ENCODE results near the gene YLPM1.

YLPM1 gene

DNA sequence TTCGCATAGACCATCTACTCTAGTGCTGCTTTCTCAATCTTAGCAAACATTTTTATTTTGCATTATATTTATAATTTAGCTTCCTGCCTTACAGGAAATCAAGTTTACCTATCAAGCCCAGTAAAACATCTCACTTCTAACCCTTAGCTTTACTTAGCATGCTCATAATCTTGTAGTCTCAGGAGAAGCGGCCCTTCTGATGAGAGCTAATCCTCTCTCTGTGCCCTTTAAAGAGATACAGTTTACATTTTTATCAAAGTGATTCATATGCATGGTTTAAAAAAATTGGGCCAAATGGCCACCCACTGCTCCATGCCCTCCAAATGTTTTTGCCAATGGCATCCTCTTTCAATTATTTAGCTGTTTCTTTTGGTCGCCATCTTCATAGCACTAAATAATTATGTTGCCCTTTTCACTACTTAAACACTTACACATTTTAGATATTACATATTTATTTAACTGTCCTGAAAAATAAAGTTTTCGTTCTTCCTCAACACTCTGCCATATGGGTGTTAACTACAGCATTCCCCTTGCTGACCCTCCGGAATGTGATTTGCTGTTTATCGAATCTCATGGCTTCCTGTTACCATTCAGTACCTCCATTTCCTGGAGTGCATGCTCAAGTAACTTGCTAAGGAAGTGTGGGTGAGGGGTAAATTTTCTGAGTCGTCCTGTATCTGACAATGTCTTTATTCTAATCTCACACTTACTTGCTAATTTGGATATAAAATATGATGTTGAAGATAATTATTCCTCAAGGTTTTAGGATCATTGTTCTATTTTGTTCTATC, 29.3 kb downstream of the YLPM1 start:
- DNase-seq = no peak

DNA sequence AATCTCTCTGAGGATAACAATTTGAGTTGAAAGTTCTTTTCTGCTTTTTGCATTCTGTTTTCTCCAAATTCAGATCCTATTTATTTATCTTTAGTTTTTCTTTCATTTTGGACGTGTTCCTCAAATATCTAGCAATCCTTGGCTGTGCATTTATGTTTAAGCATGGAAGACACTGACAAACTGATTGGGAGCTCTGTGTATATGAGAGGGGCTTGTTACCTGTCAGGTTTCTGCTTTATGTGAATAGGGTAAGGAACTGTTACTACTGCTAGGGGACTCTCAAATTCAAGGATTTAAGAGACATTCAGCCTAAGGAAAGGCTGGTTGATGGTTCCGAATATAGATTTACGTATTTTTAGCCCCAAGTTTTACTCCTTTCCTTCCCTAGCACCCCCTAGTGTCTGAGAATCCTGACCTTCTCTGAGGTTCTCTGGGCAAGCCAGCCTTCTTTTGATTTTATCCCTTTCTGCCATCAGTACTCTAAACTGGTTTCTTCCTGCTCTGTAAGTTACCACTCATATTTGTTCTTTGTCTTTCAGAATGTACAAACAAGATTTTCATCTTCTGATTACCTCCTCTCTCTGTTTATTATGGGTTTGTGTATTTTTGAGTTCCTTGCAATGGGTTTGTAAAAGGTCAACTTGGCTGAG, 30.5 kb downstream of the YLPM1 start:
- no peak for DNase-seq

DNA sequence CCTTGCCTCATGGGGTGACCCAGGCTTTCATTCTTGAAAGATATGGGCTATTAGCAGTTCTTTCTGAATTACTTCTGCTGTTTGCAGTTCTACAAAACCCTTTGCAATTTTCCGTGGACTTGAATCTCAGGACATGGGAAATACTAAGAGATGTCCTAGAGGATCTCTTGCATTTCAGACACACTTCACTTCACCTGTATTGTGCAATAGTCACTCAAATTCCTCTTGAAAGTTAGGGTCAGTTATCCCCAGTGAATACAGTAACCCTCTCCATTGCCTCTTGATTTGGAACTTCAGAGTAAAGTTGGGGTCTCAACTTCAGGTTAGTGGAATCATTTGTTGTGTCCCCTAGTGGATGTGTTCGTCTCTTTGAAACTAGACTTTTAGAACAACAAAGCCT, 31.8 kb downstream of the YLPM1 start:
- DNase-seq = no peak

DNA sequence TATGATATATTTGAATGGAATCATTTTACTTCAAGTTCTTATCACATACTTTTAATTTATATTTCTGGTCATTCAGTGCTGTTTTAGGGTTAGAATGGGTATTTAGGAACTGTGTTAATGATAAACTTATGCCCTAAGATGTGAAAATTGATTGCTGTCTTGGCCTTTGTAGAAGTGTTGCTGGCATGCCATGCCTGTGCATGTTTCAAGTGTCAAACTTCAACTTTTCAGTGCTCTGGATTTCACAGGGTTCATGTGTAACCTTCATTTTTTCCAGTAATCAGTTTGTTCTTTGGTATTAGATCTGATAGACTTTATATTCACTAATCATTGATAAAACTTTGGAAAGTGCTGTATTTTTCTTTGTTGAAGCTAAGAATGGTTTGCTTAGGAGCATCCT, 36.6 kb downstream of the YLPM1 start:
- no peak for DNase-seq

DNA sequence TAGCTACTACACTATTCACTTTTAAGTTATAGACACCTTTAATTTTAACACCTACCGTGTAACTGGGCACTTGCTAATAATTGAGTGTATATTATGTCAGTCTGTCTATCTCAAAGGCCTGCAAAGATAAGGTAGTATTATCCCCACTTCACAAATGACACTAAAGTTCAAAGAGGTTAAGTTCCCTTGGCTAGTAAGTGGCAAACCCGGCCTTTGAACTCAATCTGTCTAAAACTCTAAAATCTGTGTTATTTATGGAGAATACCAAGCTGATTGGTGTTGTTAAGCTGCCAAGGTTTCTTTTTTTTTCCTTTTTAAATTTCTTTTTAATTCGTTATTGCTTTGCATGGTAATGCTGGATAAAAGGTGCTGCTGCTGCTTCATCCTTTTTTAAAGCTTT, 37.7 kb downstream of the YLPM1 start:
- DNase-seq = no peak

DNA sequence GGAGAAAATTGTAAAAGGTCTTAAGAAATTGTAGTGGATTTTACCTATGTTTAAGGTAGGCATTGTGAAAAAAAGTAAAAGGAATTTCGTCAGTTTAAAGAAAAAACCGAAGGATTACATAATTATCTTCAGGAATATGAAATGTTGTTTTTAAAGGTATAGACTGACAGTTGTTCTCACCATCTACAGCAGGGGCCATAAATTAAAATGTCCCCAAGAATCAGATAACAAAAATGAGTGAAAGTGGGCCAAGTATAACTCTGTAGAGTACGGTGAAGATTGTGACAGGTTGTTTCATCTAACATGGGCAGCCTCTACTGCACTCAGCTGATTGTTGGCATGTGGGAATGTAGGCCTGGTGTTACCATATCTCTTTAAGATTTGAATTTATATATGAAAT, 38.3 kb downstream of the YLPM1 start:
- no peak for DNase-seq

DNA sequence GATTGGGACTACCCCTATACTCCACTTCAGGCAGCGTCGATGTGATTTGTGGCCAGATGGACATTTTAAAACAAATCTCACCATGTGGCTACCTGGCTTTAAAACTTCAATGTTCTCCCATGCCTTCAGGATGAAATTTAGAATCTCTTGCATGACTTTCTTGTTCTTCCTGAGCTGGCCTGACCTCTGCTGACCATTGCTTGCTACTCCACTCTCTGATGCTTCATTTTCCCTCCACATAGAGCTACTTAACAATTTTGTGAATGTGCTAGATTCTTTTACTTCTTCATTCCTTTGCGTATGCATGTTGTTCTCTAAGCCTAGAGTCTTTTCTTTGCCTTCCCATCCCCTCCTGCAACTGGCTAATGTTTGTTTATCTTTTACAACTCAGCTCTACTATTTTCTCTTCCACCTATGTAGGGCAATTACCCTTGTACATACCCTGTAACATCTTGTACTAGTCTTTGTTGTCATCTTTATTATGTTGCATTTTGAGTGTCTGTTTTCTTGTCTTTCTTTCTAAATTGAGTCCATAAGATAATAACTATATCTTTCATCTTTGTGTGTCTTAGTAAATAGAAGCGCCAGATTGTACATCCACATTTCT, 41.2 kb downstream of the YLPM1 start:
- no peak for DNase-seq

DNA sequence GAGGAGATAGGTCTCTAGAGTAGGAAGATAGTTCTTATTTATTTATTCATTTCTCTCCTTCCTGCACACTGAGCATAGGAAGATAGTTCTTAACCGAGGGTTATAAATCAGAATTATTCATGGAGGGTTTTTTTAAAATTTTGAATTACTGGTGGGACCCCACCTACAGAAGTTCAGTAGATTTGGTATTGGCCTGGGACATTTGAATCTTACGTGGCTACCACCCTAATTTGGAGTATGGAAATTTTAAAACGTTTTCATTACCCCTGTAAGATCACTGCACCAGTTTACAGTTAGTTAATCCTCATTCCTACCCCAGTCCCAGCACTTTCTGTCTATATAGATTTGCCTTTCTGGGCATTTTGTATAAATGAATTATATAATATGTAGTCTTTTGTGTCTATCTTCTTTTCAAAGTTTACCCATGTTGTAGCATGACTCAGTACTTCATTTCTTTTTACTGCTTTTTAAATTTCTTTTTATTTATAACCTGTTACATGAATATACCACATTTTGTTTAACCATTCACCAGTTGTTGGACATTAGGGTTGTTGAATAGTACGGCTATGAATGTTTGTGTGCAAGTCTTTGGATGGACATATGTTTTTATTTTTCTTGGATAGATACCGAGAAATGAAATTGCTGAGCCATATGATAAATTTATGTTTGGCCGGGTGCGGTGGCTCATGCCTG, 44.9 kb downstream of the YLPM1 start:
- DNase-seq = no peak

DNA sequence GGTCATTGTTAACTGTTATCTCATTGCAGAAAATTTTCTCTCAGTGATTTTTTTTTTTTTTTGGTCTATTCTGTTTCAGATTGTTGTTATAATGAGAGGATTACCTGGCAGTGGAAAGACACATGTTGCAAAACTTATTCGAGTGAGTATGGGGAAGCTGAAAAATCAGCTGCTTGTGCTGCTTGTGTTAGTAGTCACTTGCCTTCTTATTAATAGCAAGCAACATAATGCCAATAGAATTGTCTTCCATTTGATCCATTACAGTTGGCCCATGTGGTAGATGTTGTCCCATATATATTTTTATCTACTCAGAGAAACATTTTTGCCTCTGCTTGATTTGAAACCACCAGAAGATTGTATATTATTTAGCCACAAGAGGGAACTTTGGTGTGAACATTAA, 53.0 kb downstream of the YLPM1 start:
- no peak for DNase-seq

DNA sequence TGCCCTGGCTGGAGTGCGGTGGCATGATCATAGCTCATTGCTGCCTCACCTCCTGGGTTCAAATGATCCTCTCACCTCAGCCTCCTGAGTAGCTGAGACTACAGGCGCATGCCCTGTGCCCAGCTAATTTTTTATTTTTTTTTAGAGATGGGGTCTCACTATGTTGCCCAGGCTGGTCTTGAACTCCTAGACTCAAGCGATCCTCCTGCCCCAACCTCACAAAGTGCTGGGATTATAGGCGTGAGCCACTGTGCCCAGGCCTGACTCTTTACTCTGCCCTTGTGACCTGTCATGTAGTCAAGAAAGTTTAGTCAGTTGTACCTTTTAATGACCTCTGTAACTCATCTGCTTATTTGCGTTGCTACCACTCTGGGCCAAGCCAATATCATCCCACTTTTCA, 57.2 kb downstream of the YLPM1 start:
- DNase-seq = no peak

DNA sequence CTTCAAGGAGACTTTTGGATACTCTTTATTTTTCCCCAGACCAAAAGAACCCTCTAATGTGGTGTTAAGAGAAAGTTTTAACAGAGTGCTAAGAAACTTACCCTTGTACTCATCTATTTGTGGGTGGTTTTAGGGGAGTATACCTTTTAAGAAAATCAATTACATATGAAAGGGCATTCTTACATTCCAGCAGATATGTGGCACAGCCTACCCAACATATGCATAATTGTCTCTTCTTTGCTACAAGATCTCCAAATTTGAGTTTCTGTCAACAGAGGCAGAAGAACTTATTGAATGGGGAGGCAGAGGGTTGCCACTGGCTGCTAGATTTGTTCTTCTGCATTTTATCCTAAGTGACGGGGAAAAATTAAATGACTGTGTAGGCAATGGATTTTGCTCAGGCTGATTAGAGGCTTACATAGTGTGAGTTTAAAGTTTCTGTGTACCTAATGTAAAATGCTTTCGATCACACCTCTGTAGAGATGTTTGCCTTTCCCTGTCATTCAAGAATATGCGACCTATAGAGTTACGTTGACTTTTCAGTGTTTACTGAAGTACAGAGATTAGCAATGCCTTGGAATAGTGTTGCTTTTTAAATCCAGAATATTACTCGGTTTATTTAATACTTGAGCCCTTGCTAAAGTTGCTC, 58.3 kb downstream of the YLPM1 start:
- DNase-seq = no peak

DNA sequence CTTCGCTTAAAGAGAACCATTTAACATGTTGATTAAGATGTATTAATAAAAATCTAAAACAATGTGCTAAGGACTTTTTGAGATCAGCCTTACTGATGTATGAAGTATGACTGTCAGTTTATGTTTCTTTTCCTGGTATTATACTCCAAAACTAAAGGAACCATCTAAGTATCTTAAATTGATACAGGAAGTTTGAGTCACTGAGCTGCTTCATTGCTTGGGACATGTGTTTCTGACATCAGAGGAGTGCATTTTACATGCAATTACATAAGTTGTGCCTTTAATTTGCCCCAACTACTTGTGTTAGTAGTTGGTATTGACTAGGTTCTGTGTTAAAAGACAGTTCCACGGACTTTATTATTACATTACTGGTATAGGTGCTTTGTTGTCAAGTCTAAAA, 61.9 kb downstream of the YLPM1 start:
- no peak for DNase-seq

DNA sequence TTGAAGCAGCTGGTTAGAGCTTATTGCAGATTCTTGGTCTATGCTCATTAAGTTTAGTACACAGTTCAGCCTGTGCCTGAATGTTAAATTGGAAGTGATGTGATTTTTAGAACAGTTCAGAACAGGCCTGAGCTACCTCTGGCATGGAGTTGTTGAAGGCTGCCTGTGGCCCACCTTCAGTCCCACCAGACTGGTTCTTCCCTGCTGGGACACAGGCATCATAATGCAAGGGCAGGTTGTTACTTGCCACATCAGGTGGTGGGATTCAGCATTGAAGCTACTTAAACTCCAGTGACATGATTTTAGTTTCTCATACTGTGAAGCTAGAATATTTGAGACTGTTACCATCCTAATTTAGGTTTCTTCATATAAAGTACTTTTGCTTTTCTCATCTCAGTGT, 63.5 kb downstream of the YLPM1 start:
- no peak for DNase-seq

DNA sequence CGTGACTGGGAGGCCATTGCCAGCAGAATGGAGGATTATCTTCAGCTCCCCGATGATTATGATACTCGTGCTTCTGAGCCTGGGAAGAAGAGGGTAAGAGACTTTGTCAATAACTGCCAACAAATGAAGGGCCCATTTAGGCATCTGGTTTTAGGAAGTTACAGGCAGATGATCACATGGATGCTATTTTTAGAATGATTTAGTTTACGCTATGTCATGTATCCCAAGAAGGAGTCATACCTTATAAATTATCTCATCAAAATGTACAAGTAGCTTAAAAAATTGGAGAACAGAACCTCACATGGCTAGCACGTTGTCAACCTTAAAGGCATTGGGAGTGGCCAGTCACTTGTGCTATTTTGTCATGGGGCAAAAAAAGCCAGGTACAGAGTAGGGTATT, 66.1 kb downstream of the YLPM1 start:
- DNase-seq = no peak

DNA sequence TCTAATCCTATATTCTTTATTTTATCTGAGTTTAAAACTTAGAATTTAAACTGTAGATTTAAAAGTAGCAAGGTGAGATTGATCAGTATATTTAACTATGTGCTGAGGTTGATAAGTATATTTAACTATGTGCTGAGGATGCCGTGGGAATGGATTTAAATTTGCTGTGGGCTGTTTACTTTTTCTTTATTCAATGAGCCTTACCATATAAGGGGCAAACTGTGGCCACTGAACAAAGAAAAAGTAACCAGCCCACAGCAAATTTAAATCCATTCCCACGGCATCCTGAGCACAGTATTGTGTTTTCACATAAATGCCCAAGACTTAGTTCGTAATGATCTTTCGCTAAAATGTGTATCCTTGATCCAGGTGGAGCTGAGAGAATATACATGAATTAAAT, 69.7 kb downstream of the YLPM1 start:
- no peak for DNase-seq

DNA sequence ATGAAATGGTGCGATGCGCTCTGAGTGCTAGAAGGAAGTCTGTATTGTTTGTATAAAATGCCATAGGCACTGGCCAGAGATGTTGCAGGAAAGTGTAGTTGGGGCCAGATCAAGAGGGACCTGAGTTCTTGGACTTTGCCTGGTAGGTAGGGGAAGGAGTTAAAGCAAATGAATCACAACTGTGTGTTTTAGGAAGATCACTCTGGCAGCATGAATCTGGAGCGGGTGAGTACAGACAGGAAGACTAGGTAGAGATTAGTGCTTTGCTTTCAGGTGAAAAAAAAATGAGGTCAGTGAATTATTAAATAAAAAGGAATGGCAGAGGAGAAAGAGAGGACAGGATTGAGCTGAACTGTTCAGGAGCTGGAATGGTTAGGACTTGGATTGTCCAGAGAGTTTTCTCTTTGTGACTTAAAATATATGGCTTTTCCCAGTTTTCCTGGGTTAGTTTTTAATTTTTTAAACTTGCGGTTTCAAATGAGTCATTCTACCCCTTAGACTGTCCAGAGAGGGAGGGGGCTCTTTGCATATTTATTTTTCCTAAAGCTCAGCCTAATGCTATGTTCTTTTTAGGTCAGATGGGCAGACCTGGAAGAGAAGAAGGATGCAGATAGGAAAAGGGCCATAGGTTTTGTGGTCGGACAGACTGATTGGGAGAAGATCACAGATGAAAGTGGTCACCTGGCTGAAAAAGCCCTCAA, 71.7 kb downstream of the YLPM1 start:
- DNase-seq = no peak

DNA sequence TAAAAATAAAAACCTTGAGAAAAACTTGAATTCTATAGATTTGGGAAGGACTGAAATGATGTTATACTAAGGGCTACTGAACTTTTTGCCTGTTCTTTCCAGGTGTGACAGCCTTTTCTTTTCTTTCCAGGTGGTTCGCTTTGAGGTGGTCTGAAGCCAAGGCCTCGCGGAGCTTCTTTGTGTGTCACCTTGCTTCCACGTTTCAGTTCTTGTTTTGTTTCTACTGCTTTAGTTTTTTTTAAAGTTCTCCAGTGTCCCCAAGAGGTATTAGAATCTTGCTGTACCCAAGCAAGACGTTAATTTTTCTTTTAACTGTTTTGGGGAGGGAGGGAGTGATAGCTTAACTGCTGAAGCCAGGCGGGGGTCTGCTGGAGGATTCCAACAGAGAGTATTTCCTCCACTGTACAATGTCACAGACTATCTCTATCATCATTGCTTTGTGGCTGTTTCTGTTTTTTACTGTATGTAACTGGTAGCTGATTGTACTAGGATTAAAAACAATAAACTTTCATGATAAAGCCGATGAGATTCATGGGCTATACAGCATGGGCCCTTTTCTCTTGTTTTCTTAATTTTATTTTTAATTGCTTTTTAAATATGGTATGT, 72.6 kb downstream of the YLPM1 start:
- DNase-seq = no peak

DNA sequence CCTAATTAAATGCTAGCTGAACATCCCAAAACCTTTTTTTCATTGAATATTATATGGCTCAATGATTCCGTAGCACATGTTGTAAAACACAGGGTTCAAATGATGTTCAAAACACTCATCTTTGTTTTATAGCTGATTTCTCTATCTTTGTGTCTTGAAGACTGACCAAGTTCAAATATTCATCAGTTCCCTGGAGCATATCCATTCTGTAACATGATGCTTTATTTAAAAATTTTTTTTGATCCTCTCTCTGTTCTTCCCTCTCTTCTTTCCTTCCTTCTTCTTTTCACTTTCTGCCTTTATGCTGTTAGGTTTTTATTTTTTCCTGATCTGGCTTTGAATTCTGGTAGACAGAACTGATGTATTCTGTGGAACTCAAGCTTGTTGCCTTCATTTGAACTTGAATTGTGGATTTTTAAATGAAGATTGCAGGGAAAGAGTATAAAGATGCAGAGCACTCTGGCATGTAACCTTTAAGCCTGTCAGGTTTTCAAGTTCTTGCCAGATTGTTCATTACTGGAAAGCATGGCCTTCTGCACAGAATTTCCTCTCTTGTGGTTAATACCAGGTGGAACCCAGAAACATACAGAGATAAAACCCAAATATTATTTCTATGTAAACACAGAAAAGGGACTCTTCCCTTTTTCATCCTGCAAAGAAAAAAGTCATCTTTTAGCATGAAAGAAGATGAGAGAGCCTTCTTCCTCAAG, 73.3 kb downstream of the YLPM1 start:
- no peak for DNase-seq

DNA sequence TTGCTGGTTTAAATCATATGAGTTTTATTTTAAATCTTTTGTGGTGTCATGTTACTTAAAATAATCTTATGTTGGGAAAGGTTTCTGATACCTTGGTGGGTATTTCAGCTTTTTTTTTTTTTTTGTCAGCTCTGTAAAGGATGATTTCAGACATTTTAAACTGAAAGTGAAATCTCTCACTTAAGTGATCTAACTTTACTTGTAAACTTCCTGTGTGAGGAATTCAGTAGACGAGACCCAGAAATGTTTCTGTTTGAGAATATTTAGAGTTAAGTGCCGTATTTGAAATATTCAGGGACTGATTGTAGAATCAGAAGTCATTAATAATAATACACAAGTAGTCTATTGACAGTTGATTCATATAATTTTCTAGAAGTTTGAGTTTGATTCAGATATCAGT, 75.0 kb downstream of the YLPM1 start:
- no peak for DNase-seq

DNA sequence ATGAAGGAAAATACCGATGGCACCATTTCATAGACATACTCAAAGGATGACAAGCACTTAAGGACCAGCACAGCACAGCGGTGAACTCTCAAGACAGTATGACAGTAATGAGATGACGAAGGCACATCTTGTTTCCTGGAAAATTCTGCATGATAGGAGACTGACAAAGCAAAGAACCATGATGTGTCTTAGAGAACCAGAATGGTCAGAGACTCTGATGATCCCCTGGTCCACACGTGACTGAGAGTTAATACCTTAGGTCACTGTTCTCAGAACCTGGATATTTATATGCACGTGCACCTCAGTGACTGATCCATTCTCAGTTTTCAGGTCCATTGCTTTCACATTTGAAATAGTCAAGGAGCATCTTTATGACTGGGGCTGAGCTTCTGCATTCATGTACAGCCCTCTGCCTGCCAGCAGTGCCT, 77.5 kb downstream of the YLPM1 start:
- no peak for DNase-seq
